Heart left ventricle (tissue), 16 donors: ENCODE measurements around the gene TMEM30B. TPM values are rescaled to one million over a fixed set of nuclear protein-coding genes. Genes with fewer than 3 reads are reported as not detected.
A peak's percentile ranks its signal among the peaks of the same experiment; 100 is the strongest.

Source experiments
- ATAC-seq, 4 donors: fragments of 200-7000 bp; cut with Tn5 transposase; one replicate each; pipeline ENCODE4 v1.9.1; 2020 to 2022; ENCODE audit warnings: moderate library complexity in 4 of 4, mild to moderate bottlenecking in 3 of 4, moderate number of reproducible peaks in 1 of 4
- DNase-seq, 5 donors: peaks; one replicate each; pipeline ENCODE4 v3.0.0-alpha.2; 2020
- H3K27ac ChIP-seq, 12 donors: fragments of 200-600 bp; sonication (generic) in 4 of 12; one replicate each; pipeline versions ENCODE4 v1.5.0 to v1.8.0; 2016 to 2022; ENCODE audit warnings: mild to moderate bottlenecking in 2 of 12
- H3K27me3 ChIP-seq, 9 donors: fragments of 200-600 bp; sonication (generic) in 2 of 9; one replicate each; pipeline versions ENCODE4 v1.5.1 to v1.8.0; 2016 to 2022; ENCODE audit warnings: mild to moderate bottlenecking in 3 of 9
- H3K36me3 ChIP-seq, 9 donors: fragments of 200-600 bp; sonication (generic) in 2 of 9; one replicate each; pipeline versions ENCODE4 v1.5.0 to v1.8.0; 2018 to 2022; ENCODE audit warnings: mild to moderate bottlenecking in 2 of 9
- H3K4me1 ChIP-seq, 12 donors: fragments of 200-600 bp; sonication (generic) in 4 of 12; one replicate each; pipeline versions ENCODE4 v1.5.0 to v1.8.0; 2016 to 2022; ENCODE audit warnings: mild to moderate bottlenecking in 3 of 12
- H3K4me3 ChIP-seq, 12 donors: fragments of 200-600 bp; sonication (generic) in 4 of 12; one replicate each; pipeline versions ENCODE4 v1.5.0 to v1.8.0; 2017 to 2022; ENCODE audit warnings: mild to moderate bottlenecking in 9 of 12, moderate library complexity in 4 of 12
- H3K9me3 ChIP-seq, 12 donors: fragments of 200-600 bp; sonication (generic) in 4 of 12; one replicate each; pipeline versions ENCODE4 v1.5.0 to v1.8.0; 2016 to 2022; ENCODE audit warnings: mild to moderate bottlenecking in 1 of 12
- CTCF ChIP-seq, 12 donors: fragments of 200-600 bp; sonication (generic) in 4 of 12; IDR thresholded peaks; one replicate each; pipeline versions ENCODE4 v1.5.0 to v1.8.0; 2018 to 2022; ENCODE audit warnings: antibody characterized with exemption in 12 of 12, mild to moderate bottlenecking in 5 of 12
- POLR2A ChIP-seq, 2 donors: fragments of 450-650 bp; IDR thresholded peaks; one replicate each; pipeline ENCODE4 v1.6.1; 2017; ENCODE audit warnings: antibody characterized with exemption in 2 of 2, mild to moderate bottlenecking in 2 of 2, moderate library complexity in 2 of 2
- WGBS, 4 donors: extraction: QIAGEN DNeasy Blood & Tissue Kit in 2 of 4; methylation state at CpG; one replicate each; pipeline versions ENCODE4 v1.1.5 to v1.1.7; 2013 to 2018; 5-methylcytosine and 5-hydroxymethylcytosine counted together
- intact Hi-C, 10 donors: fragments of 100-400 bp; cut with DNase I; formaldehyde crosslinking; loops; one replicate each; pipeline versions ENCODE4 v1.11.1 to v1.14.2; 2022
- polyA plus RNA-seq, 2 donors: library from polyadenylated mRNA; stranded (reverse); fragments of 200-250 nt; gene quantifications; one replicate each; pipeline ENCODE4 v1.2.3, GENCODE V29; 2013
- total RNA-seq, 9 donors: library from RNA; depleted of rRNA in 2 of 9; stranded (reverse); fragments of >200 nt in 2 of 9; fragmentation: NEBNext Ultra II Directional in 3 of 9; extraction: Animal tissue kit (Norgen Biotek cat#: 25700) in 3 of 9; gene quantifications; one replicate each; pipeline versions ENCODE4 v1.1.0 to v1.2.4, GENCODE V29; 2016 to 2023
- donor health status: ischemic (EF 13 %, LVEDD 7.1; RV severe dilation, severe dysfunction).
- donor health status: healthy with polysubstance abuse.
- donor health status: DM: no; HTN: yes; CAD: no.
- donor health status: DM: no; HTN: no; CAD: no.
- donor health status: ischemic (EF 25% LVEDD 6.9; RV normal size, moderate dysfunction).
- donor health status: ischemic (EF 25% LVEDD 5.7; RV mildly dilated, moderate dysfunction).
- donor health status: healthy.
- donor health status: DM: yes; HTN: yes; CAD: no.
- donor health status: ischemic (EF 35%, LVEDD 5.7; RV mildly dilated, moderate dysfunction).
- donor health status: nonischemic (EF 11% LVEDD 7.7; RV severe dilation, severe dysfunction).
- donor health status: DM: yes; HTN: yes; CAD: no.
- donor health status: PGD.
- donor health status: ischemic (EF 29% LVEDD 5.4; RV normal size, mild dysfunction).
- donor health status: nonischemic (EF 23%, LVEDD 6.1; RV moderate dilation, normal function).

The TMEM30B gene
- total and polyA plus RNA-seq, 11 donors = 0.11 to 2.4 (median 0.38) TPM

- Histone ChIP-seq H3K4me1 (peaks cover 0 to 8% (median 0%) of the 10 kb centered on the region in 12 donors), H3K27ac (no peak overlapping the region), H3K36me3 (no peaks in the 10 kb centered on the region), H3K27me3 (peaks cover 0 to 43% (median 5%) of the 10 kb centered on the region in 9 donors), H3K4me3 (no peak overlapping the region), H3K9me3 (no peaks in the 10 kb centered on the region)
- DNase-seq (no peak), ATAC-seq (no peak)
- TF ChIP-seq CTCF (IDR thresholded peaks at IDR 0.05) (no peak), POLR2A (IDR thresholded peaks at IDR 0.05) (no peak)
- intact Hi-C loops = no loop called here
- WGBS, 4 donors = 70 to 83% (median 77%) methylated on average over 4 of the region's 4 CpGs
Observed at GRCh38 chr14:61270714-61271113, 10.4 kb downstream of the TMEM30B start.

GRCh38 chr14:61269321-61270083 lies 11.6 kb downstream of the TMEM30B start:
- no peaks in the 10 kb centered on the region for H3K9me3 ChIP-seq
- no peaks in the 10 kb centered on the region for H3K36me3 ChIP-seq
- no peak overlapping the region for H3K27ac ChIP-seq
- intact Hi-C loops = loop anchor here in 3 of 10 donors (2.0 to 10.0 kb wide), 4 partner anchors 17 to 858 kb away; no protein-coding TSS in a partner anchor
- ATAC-seq = peak; percentile 48 to 88 (median 73)
- H3K4me1 ChIP-seq = peaks cover 0 to 8% (median 0%) of the 10 kb centered on the region in 12 donors
- DNase-seq = peak; percentile 45 to 77 (median 61)
- H3K27me3 ChIP-seq = peaks cover 0 to 37% (median 5%) of the 10 kb centered on the region in 9 donors
- 5 to 9% (median 7%) methylated on average over 21 of the region's 21 CpGs for WGBS, 4 donors
- TF ChIP-seq POLR2A (IDR thresholded peaks at IDR 0.05) (no peak), CTCF (IDR thresholded peaks at IDR 0.05) (peak; percentile 63 to 81 (median 76))
- H3K4me3 ChIP-seq = peak overlapping the region in 10 of 12 donors; percentile 16 to 46 (median 34)

GRCh38 chr14:61268812-61269211 lies 12.3 kb downstream of the TMEM30B start:
- ATAC-seq (no peak), DNase-seq (no peak)
- Histone ChIP-seq H3K27me3 (peaks cover 0 to 37% (median 5%) of the 10 kb centered on the region in 9 donors), H3K4me3 (no peak overlapping the region), H3K36me3 (no peaks in the 10 kb centered on the region), H3K9me3 (no peaks in the 10 kb centered on the region), H3K4me1 (peaks cover 0 to 8% (median 0%) of the 10 kb centered on the region in 12 donors), H3K27ac (no peak overlapping the region)
- 19 to 31% (median 22%) methylated on average over 1 of the region's 1 CpG for WGBS, 4 donors
- TF ChIP-seq POLR2A (IDR thresholded peaks at IDR 0.05) = no peak
- no peak for TF ChIP-seq CTCF (IDR thresholded peaks at IDR 0.05)
- intact Hi-C loops = loop anchor here in 3 of 10 donors (2.0 to 10.0 kb wide), 4 partner anchors 18 to 858 kb away; no protein-coding TSS in a partner anchor
